Neural progenitor cell (in vitro differentiated cells): ENCODE data around the gene OR6N1. TPM values are rescaled to one million over a fixed set of nuclear protein-coding genes. Genes with fewer than 3 reads are reported as not detected.

ENCODE experiments used
- DNase-seq: peaks from one replicate; pipeline ENCODE4 v3.0.0-alpha.2; 2016; ENCODE audit warnings: low spot score
- H2AFZ ChIP-seq: fragments of 200-600 bp; sonication (generic); replicated peaks from 2 replicates; pipeline ENCODE4 v1.6.1; 2016; ENCODE audit warnings: antibody characterized with exemption
- H3F3A ChIP-seq: fragments of 200-600 bp; sonication (generic); 2 replicates; pipeline ENCODE4 v1.6.1; 2016; ENCODE audit warnings: antibody characterized with exemption, low read depth
- H3K27ac ChIP-seq: fragments of 200-600 bp; sonication (generic); 2 replicates; pipeline ENCODE4 v1.5.1; 2016; ENCODE audit warnings: mild to moderate bottlenecking
- H3K27me3 ChIP-seq: fragments of 200-600 bp; sonication (generic); 2 replicates; pipeline ENCODE4 v1.6.1; 2016; ENCODE audit warnings: mild to moderate bottlenecking, moderate library complexity
- H3K36me3 ChIP-seq: fragments of 200-600 bp; sonication (generic); 2 replicates; pipeline ENCODE4 v1.5.1; 2016
- H3K4me1 ChIP-seq: fragments of 200-600 bp; sonication (generic); 2 replicates; pipeline ENCODE4 v1.6.1; 2016; ENCODE audit warnings: mixed run types
- H3K4me2 ChIP-seq: fragments of 200-600 bp; sonication (generic); 2 replicates; pipeline ENCODE4 v1.6.1; 2016
- H3K4me3 ChIP-seq: fragments of 200-600 bp; sonication (generic); 2 replicates; pipeline ENCODE4 v1.5.1; 2016
- H3K79me2 ChIP-seq: fragments of 200-600 bp; sonication (generic); 2 replicates; pipeline ENCODE4 v1.6.1; 2016; ENCODE audit warnings: low read depth
- H3K9ac ChIP-seq: fragments of 200-600 bp; sonication (generic); 2 replicates; pipeline ENCODE4 v1.6.1; 2016
- H3K9me3 ChIP-seq: fragments of 200-600 bp; sonication (generic); 2 replicates; pipeline ENCODE4 v1.5.1; 2016; ENCODE audit warnings: low read depth
- H4K20me1 ChIP-seq: fragments of 200-600 bp; sonication (generic); 2 replicates; pipeline ENCODE4 v1.6.1; 2016; ENCODE audit warnings: low read depth
- H3K27ac Mint-ChIP-seq: 3 replicates; pipeline ENCODE4 v1.8.0; 2021; ENCODE audit warnings: mixed read lengths
- H3K27me3 Mint-ChIP-seq: 2 replicates; pipeline ENCODE4 v1.8.0; 2022; ENCODE audit warnings: low read depth, mild to moderate bottlenecking, inconsistent platforms, moderate library complexity, mixed read lengths; ENCODE audit not compliant: insufficient read depth
- H3K36me3 Mint-ChIP-seq: 3 replicates; pipeline ENCODE4 v1.8.0; 2021; ENCODE audit warnings: mixed read lengths
- H3K4me1 Mint-ChIP-seq: 3 replicates; pipeline ENCODE4 v1.8.0; 2021; ENCODE audit warnings: mixed read lengths
- H3K4me3 Mint-ChIP-seq: 3 replicates; pipeline ENCODE4 v1.8.0; 2021; ENCODE audit warnings: mild to moderate bottlenecking, moderate library complexity, mixed read lengths
- H3K9me3 Mint-ChIP-seq: 3 replicates; pipeline ENCODE4 v1.8.0; 2020; ENCODE audit warnings: mixed read lengths
- CTCF ChIP-seq: fragments of 200-600 bp; sonication (generic); IDR thresholded peaks from 2 replicates; pipeline ENCODE4 v1.5.1; 2017; ENCODE audit warnings: antibody characterized with exemption, mild to moderate bottlenecking
- EZH2 ChIP-seq: fragments of 200-600 bp; sonication (generic); IDR thresholded peaks from 2 replicates; pipeline ENCODE4 v1.6.1; 2017; ENCODE audit warnings: antibody characterized with exemption, mild to moderate bottlenecking, moderate library complexity
- EZH2phosphoT487 ChIP-seq: fragments of 200-600 bp; sonication (generic); IDR thresholded peaks from 2 replicates; pipeline ENCODE4 v1.6.1; 2017; ENCODE audit warnings: antibody characterized with exemption
- total RNA-seq: library from RNA; depleted of rRNA; stranded (reverse); fragments of >200 nt; gene quantifications from 2 replicates; pipeline ENCODE4 v1.2.3, GENCODE V29; 2015; ENCODE audit warnings: low replicate concordance

OR6N1 gene, protein sequence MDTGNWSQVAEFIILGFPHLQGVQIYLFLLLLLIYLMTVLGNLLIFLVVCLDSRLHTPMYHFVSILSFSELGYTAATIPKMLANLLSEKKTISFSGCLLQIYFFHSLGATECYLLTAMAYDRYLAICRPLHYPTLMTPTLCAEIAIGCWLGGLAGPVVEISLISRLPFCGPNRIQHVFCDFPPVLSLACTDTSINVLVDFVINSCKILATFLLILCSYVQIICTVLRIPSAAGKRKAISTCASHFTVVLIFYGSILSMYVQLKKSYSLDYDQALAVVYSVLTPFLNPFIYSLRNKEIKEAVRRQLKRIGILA
- total RNA-seq, result not detected in 2 replicates

- Histone ChIP-seq H3F3A (no peaks in the 10 kb centered on the region), H4K20me1 (no peaks in the 10 kb centered on the region), H3K36me3 (no peaks in the 10 kb centered on the region), H3K27ac (no peak within 1 kb of the TSS), H3K9me3 (no peaks in the 10 kb centered on the region), H3K4me2 (no peak within 1 kb of the TSS), H3K9ac (no peak within 1 kb of the TSS), H3K4me1 (no peaks in the 10 kb centered on the region), H3K27me3 (no peaks in the 10 kb centered on the region), H3K79me2 (no peaks in the 10 kb centered on the region), H3K4me3 (no peak within 1 kb of the TSS), H2AFZ (no peak within 1 kb of the TSS)
- no peak for TF ChIP-seq EZH2phosphoT487
- no peak for TF ChIP-seq EZH2
- H3K27ac Mint-ChIP-seq, result no peak within 1 kb of the TSS
- H3K4me3 Mint-ChIP-seq, result no peak within 1 kb of the TSS
- DNase-seq, result no peak
- no peaks in the 10 kb centered on the region for H3K36me3 Mint-ChIP-seq
- H3K27me3 Mint-ChIP-seq, result no peaks in the 10 kb centered on the region
- H3K4me1 Mint-ChIP-seq, result no peaks in the 10 kb centered on the region
- no peaks in the 10 kb centered on the region for H3K9me3 Mint-ChIP-seq
Observed at GRCh38 chr1:158771950-158772866, at the start of gene OR6N1. Gene OR6N1 (minus strand): TSS chr1:158772195. CDS start chr1:158766682, 5,513 bp downstream.

GRCh38 chr1:158821723-158822122 is 49.7 kb upstream of the OR6N1 start:
- TF ChIP-seq CTCF (no peak), EZH2 (no peak), EZH2phosphoT487 (no peak)
- no peaks in the 10 kb centered on the region for H4K20me1 ChIP-seq
- Mint-ChIP-seq H3K9me3 (no peaks in the 10 kb centered on the region), H3K27ac (no peak overlapping the region), H3K4me1 (no peaks in the 10 kb centered on the region), H3K27me3 (no peaks in the 10 kb centered on the region), H3K36me3 (no peaks in the 10 kb centered on the region), H3K4me3 (no peak overlapping the region)
- no peak overlapping the region for H3K4me3 ChIP-seq
- H3K4me2 ChIP-seq, result no peak overlapping the region
- no peak for DNase-seq
- no peaks in the 10 kb centered on the region for H3F3A ChIP-seq
- H3K9ac ChIP-seq, result no peak overlapping the region
- no peaks in the 10 kb centered on the region for H3K9me3 ChIP-seq
- no peak overlapping the region for H2AFZ ChIP-seq
- no peaks in the 10 kb centered on the region for H3K36me3 ChIP-seq
- no peak overlapping the region for H3K27ac ChIP-seq
- no peaks in the 10 kb centered on the region for H3K79me2 ChIP-seq
- no peaks in the 10 kb centered on the region for H3K4me1 ChIP-seq
- H3K27me3 ChIP-seq, result no peaks in the 10 kb centered on the region

GRCh38 chr1:158819461-158820443 is 47.8 kb upstream of the OR6N1 start:
- H3K4me3 Mint-ChIP-seq, result no peak overlapping the region
- Histone ChIP-seq H3K9me3 (no peaks in the 10 kb centered on the region), H3F3A (no peaks in the 10 kb centered on the region), H3K4me2 (no peak overlapping the region), H3K36me3 (no peaks in the 10 kb centered on the region), H3K4me3 (no peak overlapping the region), H3K27me3 (no peaks in the 10 kb centered on the region), H3K9ac (no peak overlapping the region), H3K4me1 (no peaks in the 10 kb centered on the region), H4K20me1 (no peaks in the 10 kb centered on the region), H3K27ac (no peak overlapping the region), H3K79me2 (no peaks in the 10 kb centered on the region), H2AFZ (no peak overlapping the region)
- no peaks in the 10 kb centered on the region for H3K27me3 Mint-ChIP-seq
- H3K9me3 Mint-ChIP-seq, result no peaks in the 10 kb centered on the region
- no peak overlapping the region for H3K27ac Mint-ChIP-seq
- no peaks in the 10 kb centered on the region for H3K36me3 Mint-ChIP-seq
- TF ChIP-seq CTCF (no peak), EZH2phosphoT487 (no peak), EZH2 (no peak)
- no peaks in the 10 kb centered on the region for H3K4me1 Mint-ChIP-seq
- no peak for DNase-seq
